ENCODE measurements around the gene AANAT. TPM values are rescaled to one million over a fixed set of nuclear protein-coding genes. Genes with fewer than 3 reads are reported as not detected.

AANAT gene
- total RNA-seq, 2 experiments from 2014 or later, result not detected

DNA sequence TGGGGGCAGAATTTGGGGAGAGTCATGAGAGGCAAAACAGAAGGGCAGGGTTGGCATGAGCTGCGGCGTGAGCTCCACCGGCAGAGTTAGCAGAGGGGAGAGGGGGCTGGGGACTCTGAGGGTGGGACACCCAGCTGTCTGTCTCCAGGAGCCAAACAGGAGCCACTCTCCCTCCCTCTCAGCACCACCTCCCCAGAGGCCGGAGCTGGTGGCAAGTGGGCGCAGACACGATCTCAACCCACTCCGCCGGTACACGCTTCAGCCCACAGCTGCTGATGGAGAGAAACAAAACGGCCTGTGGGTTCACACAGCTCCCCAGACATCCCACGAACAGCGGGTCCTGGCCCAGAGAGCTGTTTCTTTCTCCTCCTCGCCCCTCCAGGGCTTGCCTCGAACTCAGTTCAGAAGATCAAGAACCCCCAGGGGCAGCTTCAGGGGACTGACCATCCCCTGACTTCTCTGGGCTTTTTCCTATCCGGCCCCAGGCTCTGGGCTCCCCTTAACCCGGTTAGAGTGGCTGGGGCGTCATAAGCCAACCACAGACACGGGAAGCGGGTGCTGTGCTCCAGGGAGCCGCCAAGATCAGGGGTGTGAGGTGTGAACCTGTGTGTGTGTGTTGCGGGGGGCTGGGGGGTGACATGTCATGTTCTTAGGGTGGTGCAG lies 26.2 kb downstream of the AANAT start:
- Histone ChIP-seq H3K4me3 (ENCODE audit: low read depth, low read length, poor library complexity, severe bottlenecking) (peak overlapping the region; percentile 41), H4K20me1 (ENCODE audit: insufficient read depth, low read length) (no peaks in the 10 kb centered on the region), H3K4me1 (ENCODE audit: insufficient read depth, low read length, poor library complexity, severe bottlenecking) (peaks cover 91% of the 10 kb centered on the region), H3K36me3 (ENCODE audit: insufficient read depth, low read length) (peaks cover 21% of the 10 kb centered on the region; the same call in 1 of the 2 replicates), H3K27ac (ENCODE audit: low read depth, low read length, poor library complexity, severe bottlenecking) (peak overlapping the region; percentile 83), H3K9me3 (ENCODE audit: low read length) (no peaks in the 10 kb centered on the region), H3K9me2 (ENCODE audit: insufficient read depth, low read length) (no peaks in the 10 kb centered on the region), H2AFZ (ENCODE audit: low read length) (no peak overlapping the region), H3K4me2 (ENCODE audit: low read length) (peak overlapping the region; percentile 98), H3K79me2 (ENCODE audit: insufficient read depth, low read depth, low read length) (peaks cover 25% of the 10 kb centered on the region)
- POLR2A ChIA-PET, result interaction anchor here (0.6 to 6.3 kb wide), 10 partner anchors 9 to 830 kb away, joined by 3 to 50 read pairs (median 4); partner anchors contain the start of genes AANAT, RHBDF2 and UBE2O
- CTCF ChIA-PET (ENCODE audit: unreplicated experiment), result interaction anchor here (0.6 to 2.9 kb wide), 6 partner anchors 9 to 514 kb away, joined by 3 to 15 read pairs (median 6); partner anchors contain the start of gene AANAT
- DNase-seq (ENCODE audit: low spot score), result peak; percentile 52
- no TSS peak for BruUV-seq (replicated peaks)
- intact Hi-C loops (cut with micrococcal nuclease; ENCODE audit: unreplicated experiment), result loop anchor here (10.0 kb wide), 2 partner anchors 229 to 951 kb away; partner anchors contain the start of gene UBALD2
- TF ChIP-seq, protein P1, sequence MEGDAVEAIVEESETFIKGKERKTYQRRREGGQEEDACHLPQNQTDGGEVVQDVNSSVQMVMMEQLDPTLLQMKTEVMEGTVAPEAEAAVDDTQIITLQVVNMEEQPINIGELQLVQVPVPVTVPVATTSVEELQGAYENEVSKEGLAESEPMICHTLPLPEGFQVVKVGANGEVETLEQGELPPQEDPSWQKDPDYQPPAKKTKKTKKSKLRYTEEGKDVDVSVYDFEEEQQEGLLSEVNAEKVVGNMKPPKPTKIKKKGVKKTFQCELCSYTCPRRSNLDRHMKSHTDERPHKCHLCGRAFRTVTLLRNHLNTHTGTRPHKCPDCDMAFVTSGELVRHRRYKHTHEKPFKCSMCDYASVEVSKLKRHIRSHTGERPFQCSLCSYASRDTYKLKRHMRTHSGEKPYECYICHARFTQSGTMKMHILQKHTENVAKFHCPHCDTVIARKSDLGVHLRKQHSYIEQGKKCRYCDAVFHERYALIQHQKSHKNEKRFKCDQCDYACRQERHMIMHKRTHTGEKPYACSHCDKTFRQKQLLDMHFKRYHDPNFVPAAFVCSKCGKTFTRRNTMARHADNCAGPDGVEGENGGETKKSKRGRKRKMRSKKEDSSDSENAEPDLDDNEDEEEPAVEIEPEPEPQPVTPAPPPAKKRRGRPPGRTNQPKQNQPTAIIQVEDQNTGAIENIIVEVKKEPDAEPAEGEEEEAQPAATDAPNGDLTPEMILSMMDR (conservative IDR thresholded peaks at IDR 0.05; ENCODE audit: low read length), result no peak
- no peak for TF ChIP-seq EZH2phosphoT487 (IDR thresholded peaks at IDR 0.05; ENCODE audit: borderline replicate concordance, low read depth, low read length)

DNA sequence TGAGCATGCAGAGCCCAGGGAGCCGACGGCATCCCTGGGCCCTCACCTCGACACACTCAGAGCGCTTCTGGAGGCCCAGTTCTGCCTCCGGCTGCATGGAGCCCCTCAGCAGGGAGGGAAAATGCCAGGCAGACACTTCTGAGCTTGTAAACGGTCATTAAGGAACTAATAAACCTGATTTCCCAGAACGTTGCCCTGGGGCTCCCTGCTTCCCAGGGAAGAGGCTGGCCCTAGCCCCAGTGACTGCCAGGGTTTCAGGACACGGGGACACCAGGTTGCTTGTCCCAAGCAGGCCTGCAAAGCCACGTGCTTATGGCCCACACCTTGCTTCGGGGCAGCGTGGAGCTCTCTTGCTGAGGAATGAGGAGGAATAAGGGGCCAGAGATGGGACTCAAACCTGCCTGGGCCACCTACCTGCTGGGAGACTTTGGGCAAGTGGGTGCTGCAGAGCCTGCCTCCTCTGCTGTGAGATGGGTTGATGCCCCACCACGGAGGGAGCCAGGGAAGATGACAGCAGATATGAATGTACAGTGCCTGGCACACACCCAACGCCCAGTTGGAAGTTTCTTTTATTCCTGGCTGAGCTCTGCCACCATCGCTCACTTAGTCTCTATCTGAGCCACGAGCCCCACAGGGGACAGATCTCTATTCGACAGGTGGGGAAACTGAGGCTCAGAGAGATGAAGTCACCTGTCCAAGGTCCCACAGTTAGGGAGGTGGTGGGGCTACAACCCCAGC lies 28.4 kb downstream of the AANAT start:
- POLR2A ChIA-PET, result interaction anchor here (1.2 to 1.6 kb wide), 2 partner anchors 13 to 232 kb away, joined by 3 to 4 read pairs; no protein-coding TSS in a partner anchor
- H4K20me1 ChIP-seq (ENCODE audit: insufficient read depth, low read length), result no peaks in the 10 kb centered on the region
- H3K9me2 ChIP-seq (ENCODE audit: insufficient read depth, low read length), result no peaks in the 10 kb centered on the region
- peak overlapping the region; percentile 98 for H3K4me2 ChIP-seq (ENCODE audit: low read length)
- peak overlapping the region; percentile 83 for H3K27ac ChIP-seq (ENCODE audit: low read depth, low read length, poor library complexity, severe bottlenecking)
- CTCF ChIA-PET (ENCODE audit: unreplicated experiment), result interaction anchor here (0.8 kb wide), 1 partner anchor 21 kb away, joined by 3 read pairs; no protein-coding TSS in a partner anchor
- TF ChIP-seq, protein P1 (conservative IDR thresholded peaks at IDR 0.05; ENCODE audit: low read length), result no peak
- TF ChIP-seq EZH2phosphoT487 (IDR thresholded peaks at IDR 0.05; ENCODE audit: borderline replicate concordance, low read depth, low read length), result no peak
- no peak overlapping the region for H2AFZ ChIP-seq (ENCODE audit: low read length)
- BruUV-seq (replicated peaks), result TSS peak; percentile 7
- H3K36me3 ChIP-seq (ENCODE audit: insufficient read depth, low read length), result peaks cover 21% of the 10 kb centered on the region; the same call in 1 of the 2 replicates
- H3K4me3 ChIP-seq (ENCODE audit: low read depth, low read length, poor library complexity, severe bottlenecking), result no peak overlapping the region
- H3K79me2 ChIP-seq (ENCODE audit: insufficient read depth, low read depth, low read length), result peaks cover 47% of the 10 kb centered on the region
- intact Hi-C loops (cut with micrococcal nuclease; ENCODE audit: unreplicated experiment), result loop anchor here (10.0 kb wide), 2 partner anchors 231 to 949 kb away; partner anchors contain the start of gene UBALD2
- H3K4me1 ChIP-seq (ENCODE audit: insufficient read depth, low read length, poor library complexity, severe bottlenecking), result peaks cover 91% of the 10 kb centered on the region
- no peaks in the 10 kb centered on the region for H3K9me3 ChIP-seq (ENCODE audit: low read length)
- DNase-seq (ENCODE audit: low spot score), result no peak

Data from OCI-LY7 (cell line).